Fibroblast of skin of scalp (primary cell): ENCODE data around the gene ACOT13.
A peak's percentile ranks its signal among the peaks of the same experiment; 100 is the strongest.
"Not testable (repeated sequence)": the region's sequence is repeated elsewhere in the genome, so short reads cannot be mapped to it uniquely, and the experiment has no call there.

Experiments used
- DNase-seq: peaks from one replicate; pipeline ENCODE4 v3.0.0-alpha.2; 2013

Gene ACOT13

DNA sequence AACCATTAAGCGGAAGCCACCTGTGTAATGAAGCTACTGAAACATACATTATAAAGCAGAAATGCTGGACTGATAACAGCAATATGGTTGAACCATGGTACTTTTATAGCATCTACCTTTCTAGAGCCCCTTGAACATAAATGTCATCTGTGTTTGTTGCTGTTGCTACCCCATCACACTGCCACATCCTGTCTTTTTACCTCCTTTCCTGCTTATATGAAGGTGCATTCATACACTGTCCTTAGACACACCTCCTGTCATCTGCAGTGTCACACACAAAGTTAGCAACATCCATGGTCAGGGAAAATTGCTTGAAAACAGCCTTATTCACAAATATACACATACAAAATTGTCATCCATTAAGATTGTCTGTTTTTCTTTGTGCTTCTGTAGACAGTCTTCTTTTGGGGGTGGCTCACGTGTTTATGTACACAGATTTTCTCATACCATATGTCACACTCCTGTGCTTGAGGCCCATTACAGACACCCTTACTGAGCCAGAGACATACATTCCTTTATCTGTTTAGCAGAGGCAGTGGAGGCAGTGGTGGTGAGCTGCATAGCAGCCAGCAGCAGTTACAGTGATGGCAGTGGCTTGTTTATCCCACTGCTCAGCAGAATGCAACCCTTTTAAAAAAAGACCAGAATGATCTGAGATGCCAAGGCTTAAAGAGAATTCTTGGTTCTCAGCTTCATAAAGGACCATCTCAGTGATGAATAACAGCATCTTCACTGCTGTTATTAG, 26.1 kb downstream of the ACOT13 start:
- DNase-seq = no peak

DNA sequence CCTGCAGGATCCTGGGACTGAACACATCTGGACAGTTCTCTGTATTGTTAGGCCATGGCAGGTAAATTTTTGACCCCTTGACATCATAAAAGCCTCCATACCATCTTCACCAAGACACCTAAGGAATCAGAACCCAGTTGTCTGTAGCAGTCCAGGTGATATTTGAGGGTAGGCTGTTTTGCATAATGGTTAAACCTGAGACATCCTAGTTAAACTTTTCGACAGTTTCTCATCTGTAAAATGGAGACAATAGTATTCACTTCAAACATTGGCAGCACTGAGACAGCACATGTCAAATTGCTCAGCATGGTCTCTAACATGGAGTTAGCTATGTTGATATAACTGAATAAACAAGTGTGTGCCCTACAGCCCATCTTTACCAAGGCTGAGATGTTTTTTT, 27.3 kb downstream of the ACOT13 start:
- no peak for DNase-seq

- peak; percentile 44 for DNase-seq
Observed at GRCh38 chr6:24695635-24696034, 28.8 kb downstream of the ACOT13 start.

GRCh38 chr6:24696097-24696496, 29.2 kb downstream of the ACOT13 start:
- no peak for DNase-seq

- no peak for DNase-seq
Observed at GRCh38 chr6:24699521-24700359, 32.9 kb downstream of the ACOT13 start.

DNA sequence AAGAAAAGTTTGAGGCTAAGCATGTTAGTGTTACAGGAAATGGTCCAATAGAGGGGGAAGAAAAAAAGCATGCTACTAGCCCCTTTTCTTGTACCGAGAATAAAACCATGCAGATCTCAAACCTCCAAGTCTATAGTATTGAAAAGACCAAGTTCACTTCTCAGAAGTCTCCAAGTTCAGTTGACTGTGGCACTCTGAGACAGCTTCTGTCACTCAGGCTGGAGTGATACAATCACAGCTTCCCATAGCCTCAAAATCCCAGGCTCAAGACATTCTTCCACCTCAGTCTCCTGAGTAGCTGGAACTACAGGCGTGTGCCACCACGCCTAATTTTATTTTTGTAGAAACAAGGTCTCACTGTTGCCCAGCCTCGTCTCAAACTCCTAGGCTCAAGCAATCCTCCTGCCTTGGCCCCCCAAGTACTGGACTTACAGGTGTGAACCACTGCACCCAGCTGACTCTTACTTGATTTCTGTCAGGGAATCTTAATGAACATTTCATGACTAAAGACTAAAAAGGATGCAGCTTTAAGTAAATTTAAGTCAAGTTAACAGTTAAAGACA, 35.9 kb downstream of the ACOT13 start:
- no peak for DNase-seq

DNA sequence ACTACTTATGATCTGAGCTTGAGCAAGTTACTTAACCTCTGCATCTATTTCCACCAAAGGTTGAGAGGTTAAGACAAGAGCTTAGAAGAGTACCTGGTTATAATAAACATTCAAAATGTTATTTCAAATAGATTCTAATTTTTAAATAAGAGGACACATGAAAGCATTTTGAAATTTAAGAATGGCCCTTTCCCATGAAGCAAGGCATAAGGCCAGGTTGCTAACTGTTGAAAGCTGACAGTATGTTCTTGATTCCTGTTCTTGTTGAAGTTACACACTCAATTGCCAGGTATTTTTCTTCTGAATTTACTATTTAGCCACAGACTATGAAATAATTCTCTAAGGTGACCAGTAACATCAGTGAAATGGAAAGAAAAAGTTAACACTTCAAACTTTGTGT, 37.6 kb downstream of the ACOT13 start:
- DNase-seq = no peak

DNA sequence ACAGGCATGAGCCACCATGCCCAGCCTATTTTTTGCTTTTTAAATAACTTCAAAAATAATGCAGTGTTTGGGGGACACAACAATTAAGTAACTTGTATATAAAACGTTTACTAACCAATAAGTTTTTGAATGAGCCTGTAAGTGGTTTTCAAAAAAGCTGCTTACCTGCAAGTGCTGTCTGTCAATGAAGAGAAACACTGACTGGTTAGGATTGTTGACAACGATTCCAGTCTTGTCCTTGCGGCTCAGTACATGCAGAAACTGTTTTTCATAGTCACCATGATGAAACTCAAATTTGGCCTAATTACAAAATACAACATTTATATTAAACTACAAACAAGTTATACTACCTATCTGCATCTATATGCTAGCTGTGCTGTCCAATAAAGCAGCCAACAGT, 41.7 kb downstream of the ACOT13 start:
- DNase-seq = no peak

- no peak for DNase-seq
Observed at GRCh38 chr6:24709014-24709711, 42.3 kb downstream of the ACOT13 start.

DNA sequence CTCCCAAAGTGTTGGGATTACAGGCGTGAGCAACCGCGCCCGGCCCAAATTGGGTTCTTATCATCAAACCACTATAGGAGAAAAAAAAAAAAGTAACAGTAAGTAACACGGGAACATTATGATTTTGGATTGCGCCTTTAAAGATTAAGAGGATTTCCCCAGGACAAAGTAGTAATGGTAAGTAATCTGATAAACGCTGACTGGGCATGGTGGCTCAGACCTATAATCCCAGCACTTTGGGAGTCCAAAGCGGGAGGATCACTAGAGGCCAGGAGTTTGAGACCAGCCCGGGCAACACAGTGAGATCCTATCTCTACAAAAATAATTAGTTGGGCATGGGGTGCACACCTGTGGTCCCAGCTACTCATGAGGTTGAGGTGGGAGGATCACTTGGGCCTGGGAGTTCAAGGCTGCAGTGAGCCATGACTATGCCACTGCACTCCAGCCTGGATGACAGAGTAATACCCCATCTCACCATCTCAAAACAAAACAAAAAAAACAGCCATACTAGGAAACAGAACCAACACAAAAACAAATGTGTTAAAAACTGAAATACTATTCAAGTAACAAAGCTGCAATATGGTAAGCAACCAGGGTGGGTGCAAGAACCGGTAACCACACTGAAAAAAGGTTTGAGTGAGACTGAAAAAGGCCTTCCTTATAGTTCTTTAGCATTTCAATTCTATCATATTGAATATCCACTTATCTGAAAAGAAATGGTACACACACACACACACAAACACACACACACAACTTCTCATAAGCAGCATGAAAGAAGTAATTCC, 43.8 kb downstream of the ACOT13 start:
- DNase-seq = no peak

- DNase-seq = not testable (repeated sequence)
Observed at GRCh38 chr6:24716602-24717148, 49.8 kb downstream of the ACOT13 start.

- no peak for DNase-seq
Observed at GRCh38 chr6:24718449-24719124, 51.7 kb downstream of the ACOT13 start.

DNA sequence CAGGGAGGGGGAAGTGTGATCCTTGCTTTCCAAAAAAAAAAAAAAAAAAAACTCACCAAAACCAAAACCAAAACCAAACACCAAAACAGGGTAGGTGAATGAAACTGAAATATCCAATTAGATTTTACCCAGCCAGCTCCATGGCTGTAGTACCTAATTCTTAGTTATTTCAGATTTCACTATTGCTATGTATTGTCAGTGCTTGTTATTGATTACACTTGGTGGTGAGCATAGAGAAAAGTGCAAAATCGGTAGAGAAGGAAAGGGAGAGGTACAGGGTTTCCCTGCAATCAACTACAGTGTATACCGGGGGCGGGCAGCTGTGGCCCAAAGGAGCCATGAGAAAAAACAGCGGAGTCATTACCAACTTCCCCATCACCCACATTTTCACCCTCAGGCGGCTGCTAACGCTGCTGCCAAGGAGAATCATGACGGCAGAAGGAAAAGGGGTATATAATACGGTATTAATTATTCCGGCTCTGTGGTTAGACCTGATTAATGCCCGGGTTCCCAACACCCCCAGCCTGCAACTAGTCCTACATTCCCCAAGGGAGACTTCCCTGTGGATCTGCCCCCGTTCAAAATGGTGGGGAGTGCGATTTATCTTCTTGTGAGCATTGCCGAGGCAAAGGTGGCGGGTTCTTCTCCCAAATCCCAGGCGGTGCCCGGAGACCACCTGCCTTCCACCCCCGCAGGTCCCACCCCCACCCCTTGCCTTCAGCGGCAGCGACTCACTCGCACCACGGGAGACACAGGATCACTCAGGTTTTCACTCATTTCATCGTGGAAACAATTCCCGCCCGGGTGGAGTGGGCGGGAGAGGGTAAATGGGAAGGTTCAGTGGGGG, 52.5 kb downstream of the ACOT13 start, which contains the start of gene C6orf62:
Gene C6orf62 (minus strand): TSS at position 30 of the 847 bp plus-strand sequence. CDS start 486 bp downstream, outside the sequence.
- DNase-seq = peak; percentile 25

DNA sequence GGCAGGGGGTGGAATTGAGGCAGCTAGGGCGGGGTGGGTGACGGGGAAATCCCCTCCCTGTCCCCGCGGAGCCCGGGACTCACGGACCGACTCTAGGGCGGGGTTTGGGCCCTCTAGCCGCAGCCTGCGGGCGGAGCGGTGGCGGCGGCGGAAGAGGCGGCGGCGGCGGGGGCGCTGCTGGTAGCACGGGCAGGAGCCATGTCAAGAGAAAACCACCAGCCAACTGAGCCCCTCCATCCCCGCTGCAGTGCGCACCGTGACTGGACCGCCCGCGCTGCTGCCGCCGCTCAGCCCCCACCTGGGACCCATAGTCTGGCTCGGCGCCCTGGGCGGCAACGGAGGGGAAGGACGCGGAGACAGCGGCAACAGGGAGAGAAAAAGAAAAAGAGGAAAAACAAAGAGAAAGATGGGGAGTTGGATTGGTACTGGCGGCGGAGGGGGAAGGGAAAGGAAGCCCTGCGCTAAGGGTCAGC, 53.3 kb downstream of the ACOT13 start:
- peak; percentile 64 for DNase-seq

DNA sequence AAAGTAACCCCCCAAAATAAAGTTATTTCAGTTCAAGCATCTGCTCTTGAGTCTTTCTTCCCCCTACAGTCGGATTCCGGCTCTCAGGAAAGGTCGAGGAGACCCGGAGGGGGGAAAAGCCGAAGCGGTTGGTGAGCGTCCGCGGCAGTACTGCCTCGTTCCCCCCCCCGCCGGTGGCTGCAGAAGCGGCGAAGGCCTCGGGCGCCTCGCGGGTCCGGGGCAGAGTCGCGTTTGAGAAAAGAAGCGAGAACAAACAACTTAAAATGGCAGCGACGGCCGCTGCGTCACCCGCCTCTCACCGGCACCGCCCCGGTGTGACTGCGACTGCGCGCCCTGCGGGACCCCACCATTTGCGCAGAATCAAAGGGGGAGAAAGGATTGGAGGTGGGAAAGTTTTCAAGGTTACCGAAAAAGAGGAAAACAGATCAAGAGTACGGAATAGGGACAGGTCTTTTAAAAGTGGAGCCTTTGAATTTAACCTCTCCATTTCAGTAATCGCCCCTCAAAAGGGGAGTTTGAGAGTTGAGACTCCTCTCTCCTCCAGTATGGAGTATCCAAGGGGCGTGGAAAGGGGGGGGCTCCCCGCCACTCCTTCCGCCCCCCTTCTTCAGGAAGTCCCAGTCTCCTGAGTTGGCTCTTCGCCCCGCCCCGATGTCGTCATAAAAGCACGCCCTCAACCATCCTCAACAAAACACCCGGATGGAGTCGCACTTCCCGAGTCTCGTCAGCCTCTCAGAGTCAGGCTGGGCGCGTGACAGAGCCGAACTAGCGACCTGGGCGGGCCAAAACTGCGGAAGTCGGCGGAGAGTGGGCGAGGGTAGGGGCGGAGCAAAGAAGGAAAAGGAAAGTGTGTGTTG, 54.0 kb downstream of the ACOT13 start:
- peak; percentile 100 for DNase-seq

- no peak for DNase-seq
Observed at GRCh38 chr6:24721461-24722215, 54.8 kb downstream of the ACOT13 start.

DNA sequence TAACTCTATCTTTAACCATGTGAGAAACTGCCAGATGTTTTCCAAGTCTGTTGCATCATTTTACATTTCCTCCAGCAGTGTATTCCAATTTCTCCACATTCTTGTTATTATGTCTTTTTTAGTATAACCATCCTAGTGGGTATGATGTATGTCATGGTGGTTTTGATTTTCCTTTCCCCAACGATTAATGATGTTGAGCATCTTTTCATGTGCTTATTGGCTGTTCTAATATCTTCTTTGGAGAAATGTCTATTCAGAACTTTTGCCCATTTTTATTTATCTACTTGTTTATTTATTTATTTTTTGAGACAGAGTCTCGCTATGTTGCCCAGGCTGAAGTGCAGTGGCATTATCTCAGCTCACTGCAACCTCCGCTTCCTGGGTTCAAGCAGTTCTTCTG, 56.4 kb downstream of the ACOT13 start:
- no peak for DNase-seq

- DNase-seq = not testable (repeated sequence)
Observed at GRCh38 chr6:24730653-24731052, 63.8 kb downstream of the ACOT13 start.
